Measurements from ENCODE around the gene LEMD3.

DNA sequence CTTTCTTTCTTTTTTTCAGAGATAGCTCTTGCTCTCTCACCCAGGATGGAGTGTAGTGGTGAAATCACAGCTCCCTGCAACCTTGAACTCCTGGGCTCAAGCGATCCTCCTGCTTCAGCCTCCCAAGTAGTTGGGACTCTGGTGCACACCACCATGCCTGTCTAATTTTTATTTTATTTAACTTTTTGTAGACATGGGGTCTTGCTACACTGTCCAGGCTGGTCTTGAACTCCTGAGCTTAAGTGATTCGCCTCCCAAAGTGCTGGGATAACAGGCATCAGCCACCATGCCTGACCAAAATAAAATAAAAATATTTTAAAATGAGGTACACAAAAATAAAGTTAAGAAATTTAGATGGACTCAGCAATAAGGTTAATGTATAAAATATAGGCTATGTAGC lies 5.1 kb upstream of the LEMD3 start:
- TF ChIP-seq EZH2phosphoT487 (IDR thresholded peaks at IDR 0.05; ENCODE audit: insufficient read depth, low read depth) (no peak), EZH2 (IDR thresholded peaks at IDR 0.05; ENCODE audit: insufficient read depth, poor library complexity, severe bottlenecking) (no peak)
